Astrocyte (in vitro differentiated cells and primary cell): ENCODE measurements around the gene ADRB1. TPM values are rescaled to one million over a fixed set of nuclear protein-coding genes. Genes with fewer than 3 reads are reported as not detected.

Experiments
- DNase-seq: peaks from one replicate; pipeline ENCODE4 v3.0.0-alpha.2; 2010; ENCODE audit warnings: low read depth
- FAIRE-seq: peaks from 2 replicates; lab custom pipeline; 2011; peaks lifted over from hg19 to GRCh38; lab: Jason Lieb, UNC
- H2AFZ ChIP-seq: 2 replicates; pipeline ENCODE4 v1.6.0; 2012; ENCODE audit warnings: low read depth, low read length, inconsistent platforms
- H3K27ac ChIP-seq: 2 replicates; pipeline ENCODE4 v1.5.1; 2011; ENCODE audit warnings: low read depth, low read length, inconsistent platforms
- H3K27me3 ChIP-seq: 2 replicates; pipeline ENCODE4 v1.6.0; 2011; ENCODE audit warnings: low read length, inconsistent platforms; ENCODE audit not compliant: insufficient read depth
- H3K36me3 ChIP-seq: 2 replicates; pipeline ENCODE4 v1.5.1; 2011; ENCODE audit warnings: low read length, inconsistent platforms; ENCODE audit not compliant: insufficient read depth
- H3K4me1 ChIP-seq: 2 replicates; pipeline ENCODE4 v1.5.1; 2011; ENCODE audit warnings: low read length, inconsistent platforms; ENCODE audit not compliant: insufficient read depth
- H3K4me2 ChIP-seq: 2 replicates; pipeline ENCODE4 v1.6.0; 2012; ENCODE audit warnings: low read length, inconsistent platforms
- H3K4me3 ChIP-seq: 2 replicates; pipeline ENCODE4 v1.5.1; 2011; ENCODE audit warnings: low read depth, mild to moderate bottlenecking, low read length, inconsistent platforms; ENCODE audit not compliant: insufficient read depth
- H3K79me2 ChIP-seq: 2 replicates; pipeline ENCODE4 v1.6.0; 2012; ENCODE audit warnings: mild to moderate bottlenecking, low read length, inconsistent platforms; ENCODE audit not compliant: insufficient read depth
- H3K9ac ChIP-seq: 2 replicates; pipeline ENCODE4 v1.6.0; 2012; ENCODE audit warnings: mild to moderate bottlenecking, low read length, inconsistent platforms
- H3K9me3 ChIP-seq: 2 replicates; pipeline ENCODE4 v1.5.1; 2012; ENCODE audit warnings: low read depth, mild to moderate bottlenecking, low read length, inconsistent platforms; ENCODE audit not compliant: insufficient read depth
- H4K20me1 ChIP-seq: 2 replicates; pipeline ENCODE4 v1.6.0; 2012; ENCODE audit warnings: low read length, inconsistent platforms; ENCODE audit not compliant: insufficient read depth
- H3K27ac Mint-ChIP-seq: one replicate; pipeline ENCODE4 v1.8.0; 2021; ENCODE audit warnings: mild to moderate bottlenecking, mixed read lengths; ENCODE audit not compliant: unreplicated experiment
- H3K27me3 Mint-ChIP-seq: one replicate; pipeline ENCODE4 v1.8.0; 2021; ENCODE audit warnings: low read depth, mixed read lengths; ENCODE audit not compliant: unreplicated experiment
- H3K36me3 Mint-ChIP-seq: one replicate; pipeline ENCODE4 v1.8.0; 2021; ENCODE audit warnings: low read depth, mixed read lengths; ENCODE audit not compliant: unreplicated experiment
- H3K4me1 Mint-ChIP-seq: one replicate; pipeline ENCODE4 v1.8.0; 2021; ENCODE audit warnings: low read depth, mixed read lengths; ENCODE audit not compliant: unreplicated experiment
- H3K4me3 Mint-ChIP-seq: one replicate; pipeline ENCODE4 v1.8.0; 2021; ENCODE audit warnings: mild to moderate bottlenecking, moderate library complexity, mixed read lengths; ENCODE audit not compliant: unreplicated experiment
- H3K9me3 Mint-ChIP-seq: one replicate; pipeline ENCODE4 v1.8.0; 2021; ENCODE audit warnings: mild to moderate bottlenecking, mixed read lengths; ENCODE audit not compliant: unreplicated experiment
- EZH2 ChIP-seq: IDR thresholded peaks from 2 replicates; pipeline ENCODE4 v1.6.1; 2012; ENCODE audit warnings: mild to moderate bottlenecking, low read length, inconsistent platforms; ENCODE audit not compliant: insufficient read depth
- total RNA-seq: library from RNA; stranded (reverse); gene quantifications from 2 replicates; pipeline ENCODE4 v1.2.1, GENCODE V29; 2021
- TF ChIP-seq, protein P1 (sequence below): IDR thresholded peaks from 2 replicates; pipeline ENCODE4 v1.5.1; 2011; ENCODE audit warnings: low read depth, mild to moderate bottlenecking, inconsistent platforms, low read length, moderate library complexity; ENCODE audit not compliant: insufficient read depth

ADRB1 gene
- total RNA-seq, 1 donor from 2014 or later: 1.3 TPM

DNA sequence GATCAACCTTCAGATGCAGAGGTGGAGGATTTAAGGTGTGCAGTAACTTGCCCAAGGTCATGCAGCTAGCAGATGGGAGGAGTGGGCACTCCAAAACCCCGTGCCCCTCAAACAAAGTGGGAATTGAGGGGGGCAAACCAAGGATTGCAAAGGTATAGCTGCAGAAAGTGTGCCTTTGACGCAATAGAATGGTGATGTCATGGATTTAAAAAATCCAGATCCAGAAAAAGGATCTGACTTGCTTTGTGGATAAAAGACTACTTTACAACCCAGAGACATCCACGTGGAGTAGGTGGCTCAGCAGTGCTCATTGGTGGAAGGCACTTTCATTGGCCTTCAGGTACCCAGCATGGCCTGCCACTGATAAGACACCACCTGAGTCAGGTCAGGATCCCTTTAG, 15.7 kb upstream of the ADRB1 start:
- Histone ChIP-seq H3K9ac (no peak overlapping the region), H3K36me3 (no peaks in the 10 kb centered on the region), H3K27me3 (no peaks in the 10 kb centered on the region), H4K20me1 (no peaks in the 10 kb centered on the region), H3K27ac (no peak overlapping the region), H3K4me2 (no peak overlapping the region), H3K79me2 (no peaks in the 10 kb centered on the region), H3K4me3 (no peak overlapping the region), H3K4me1 (peaks cover 17% of the 10 kb centered on the region), H2AFZ (no peak overlapping the region), H3K9me3 (no peaks in the 10 kb centered on the region)
- H3K9me3 Mint-ChIP-seq: peaks cover 2% of the 10 kb centered on the region
- H3K4me1 Mint-ChIP-seq: peaks cover 30% of the 10 kb centered on the region
- H3K27me3 Mint-ChIP-seq: peaks cover 3% of the 10 kb centered on the region
- no peaks in the 10 kb centered on the region for H3K36me3 Mint-ChIP-seq
- no peak for DNase-seq
- H3K27ac Mint-ChIP-seq: no peak overlapping the region
- no peak overlapping the region for H3K4me3 Mint-ChIP-seq
- no peak for TF ChIP-seq EZH2
- TF ChIP-seq, protein P1, sequence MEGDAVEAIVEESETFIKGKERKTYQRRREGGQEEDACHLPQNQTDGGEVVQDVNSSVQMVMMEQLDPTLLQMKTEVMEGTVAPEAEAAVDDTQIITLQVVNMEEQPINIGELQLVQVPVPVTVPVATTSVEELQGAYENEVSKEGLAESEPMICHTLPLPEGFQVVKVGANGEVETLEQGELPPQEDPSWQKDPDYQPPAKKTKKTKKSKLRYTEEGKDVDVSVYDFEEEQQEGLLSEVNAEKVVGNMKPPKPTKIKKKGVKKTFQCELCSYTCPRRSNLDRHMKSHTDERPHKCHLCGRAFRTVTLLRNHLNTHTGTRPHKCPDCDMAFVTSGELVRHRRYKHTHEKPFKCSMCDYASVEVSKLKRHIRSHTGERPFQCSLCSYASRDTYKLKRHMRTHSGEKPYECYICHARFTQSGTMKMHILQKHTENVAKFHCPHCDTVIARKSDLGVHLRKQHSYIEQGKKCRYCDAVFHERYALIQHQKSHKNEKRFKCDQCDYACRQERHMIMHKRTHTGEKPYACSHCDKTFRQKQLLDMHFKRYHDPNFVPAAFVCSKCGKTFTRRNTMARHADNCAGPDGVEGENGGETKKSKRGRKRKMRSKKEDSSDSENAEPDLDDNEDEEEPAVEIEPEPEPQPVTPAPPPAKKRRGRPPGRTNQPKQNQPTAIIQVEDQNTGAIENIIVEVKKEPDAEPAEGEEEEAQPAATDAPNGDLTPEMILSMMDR: no peak
- FAIRE-seq: no peak

DNA sequence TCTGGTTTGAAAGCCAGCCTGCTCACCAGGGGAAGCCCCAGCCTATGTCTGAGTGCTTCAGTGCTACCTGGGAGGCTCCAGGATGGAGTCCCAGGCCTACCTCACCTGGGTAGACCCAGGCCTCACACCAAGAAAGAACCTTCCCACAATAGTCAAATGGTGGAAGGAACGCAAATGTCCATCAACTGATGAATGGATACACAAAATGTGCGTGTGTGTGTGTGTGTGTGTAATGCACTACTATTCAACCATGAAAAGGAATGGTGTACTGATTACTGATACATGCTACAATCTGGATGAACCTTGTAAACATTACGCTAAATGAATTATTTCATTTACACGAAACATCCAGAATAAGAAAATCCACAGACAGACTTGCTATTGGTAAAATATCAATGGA, 15.2 kb upstream of the ADRB1 start:
- Histone ChIP-seq H2AFZ (no peak overlapping the region), H3K36me3 (no peaks in the 10 kb centered on the region), H4K20me1 (no peaks in the 10 kb centered on the region), H3K4me2 (no peak overlapping the region), H3K9ac (no peak overlapping the region), H3K79me2 (no peaks in the 10 kb centered on the region), H3K9me3 (no peaks in the 10 kb centered on the region), H3K4me3 (no peak overlapping the region), H3K4me1 (peaks cover 17% of the 10 kb centered on the region), H3K27ac (no peak overlapping the region), H3K27me3 (no peaks in the 10 kb centered on the region)
- Mint-ChIP-seq H3K36me3 (no peaks in the 10 kb centered on the region), H3K9me3 (no peaks in the 10 kb centered on the region), H3K27me3 (peaks cover 3% of the 10 kb centered on the region), H3K4me3 (no peak overlapping the region), H3K27ac (no peak overlapping the region), H3K4me1 (peaks cover 28% of the 10 kb centered on the region)
- FAIRE-seq (no peak), DNase-seq (no peak)
- TF ChIP-seq EZH2: no peak
- TF ChIP-seq, protein P1: no peak

DNA sequence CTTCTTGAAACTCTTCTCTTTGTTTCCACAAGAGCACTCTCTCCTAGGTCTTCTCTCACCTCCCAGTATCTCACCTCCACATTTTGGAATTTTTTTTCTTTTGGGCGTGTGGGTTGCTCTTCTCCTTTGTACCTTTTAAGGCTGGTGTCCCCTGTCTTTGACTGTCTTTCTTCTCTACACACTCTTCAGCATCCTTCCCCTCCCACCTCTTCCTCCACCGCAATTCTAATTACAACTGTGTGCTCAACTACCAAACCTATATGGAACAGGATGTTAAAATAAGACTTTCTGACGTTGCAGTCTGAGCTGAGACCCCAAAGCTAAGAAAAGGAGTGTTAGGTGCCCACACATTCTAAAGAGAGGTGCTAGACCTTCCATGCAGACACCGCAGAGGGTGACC, 14.0 kb upstream of the ADRB1 start:
- no peaks in the 10 kb centered on the region for H3K36me3 ChIP-seq
- DNase-seq (no peak), FAIRE-seq (no peak)
- H4K20me1 ChIP-seq: no peaks in the 10 kb centered on the region
- Mint-ChIP-seq H3K9me3 (no peaks in the 10 kb centered on the region), H3K36me3 (no peaks in the 10 kb centered on the region), H3K27ac (no peak overlapping the region), H3K4me3 (no peak overlapping the region), H3K4me1 (peaks cover 27% of the 10 kb centered on the region), H3K27me3 (peaks cover 3% of the 10 kb centered on the region)
- H2AFZ ChIP-seq: no peak overlapping the region
- no peak overlapping the region for H3K27ac ChIP-seq
- H3K9me3 ChIP-seq: no peaks in the 10 kb centered on the region
- no peaks in the 10 kb centered on the region for H3K27me3 ChIP-seq
- H3K4me2 ChIP-seq: no peak overlapping the region
- H3K4me1 ChIP-seq: peaks cover 17% of the 10 kb centered on the region
- H3K79me2 ChIP-seq: no peaks in the 10 kb centered on the region
- no peak overlapping the region for H3K4me3 ChIP-seq
- H3K9ac ChIP-seq: no peak overlapping the region
- no peak for TF ChIP-seq EZH2
